ENCODE data around the gene LRRC37A. TPM values are rescaled to one million over a fixed set of nuclear protein-coding genes. Genes with fewer than 3 reads are reported as not detected.
A peak's percentile ranks its signal among the peaks of the same experiment; 100 is the strongest.

LRRC37A gene
- total and polyA plus RNA-seq, 10 of the 15 experiments (the other 5 are each of a cell fraction or from before 2014, with no cell fraction given), result 0.18 to 4.0 (median 2.4) TPM

DNA sequence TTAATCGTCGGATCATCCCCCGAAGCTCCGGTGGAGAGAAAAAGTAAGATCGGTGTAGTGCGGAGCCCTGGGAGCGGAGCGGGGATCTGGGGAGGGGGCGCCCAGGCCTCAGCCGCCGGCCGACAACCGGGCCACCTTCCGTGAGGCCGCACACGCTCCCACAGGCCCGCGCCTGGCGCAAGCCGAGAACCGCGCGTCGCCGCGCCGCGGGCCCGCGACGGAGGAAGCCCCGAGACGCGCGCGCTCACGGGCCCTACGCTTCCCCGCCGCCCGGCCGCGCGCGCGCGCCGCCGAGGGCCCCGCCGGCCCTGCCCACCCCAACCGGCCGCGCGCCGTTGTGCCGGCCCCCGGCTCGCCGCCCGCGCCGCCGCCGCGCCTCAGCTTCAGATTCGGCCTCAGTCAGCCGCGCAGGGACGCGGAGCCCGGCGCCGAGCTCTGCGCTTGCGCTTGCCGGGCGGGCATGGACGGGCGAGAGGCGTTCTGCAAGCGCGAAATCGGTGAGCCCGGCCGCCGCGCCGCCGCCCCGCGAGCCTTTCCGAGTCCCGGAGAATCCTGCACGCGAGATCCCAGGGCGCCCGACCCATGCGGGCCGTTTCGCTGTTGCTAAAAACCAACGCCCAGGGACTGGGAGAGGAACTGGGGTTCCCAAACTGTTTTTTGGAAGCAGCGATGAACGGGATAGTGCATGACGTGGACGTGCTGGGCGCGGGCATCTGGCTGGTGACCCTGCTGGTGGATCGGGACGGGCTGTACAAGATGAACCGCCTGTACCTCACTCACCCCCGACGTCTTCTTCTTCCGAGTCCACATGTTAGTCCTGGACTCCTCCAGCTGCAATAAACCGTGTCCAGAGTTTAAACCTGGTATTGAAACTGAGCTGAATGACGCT lies 28.0 kb upstream of the LRRC37A start (continued):
- 0 out of 2 replicates have a peak, but pooled peaks have one; percentile 42 for TF ChIP-seq POLR2AphosphoS2 (IDR thresholded peaks at IDR 0.05; ENCODE audit: low read depth, low read length)
- TF ChIP-seq SPI1 (IDR thresholded peaks at IDR 0.05; ENCODE audit: borderline replicate concordance, insufficient read depth, low read depth, low read length), result no peak
- TF ChIP-seq, protein P1, sequence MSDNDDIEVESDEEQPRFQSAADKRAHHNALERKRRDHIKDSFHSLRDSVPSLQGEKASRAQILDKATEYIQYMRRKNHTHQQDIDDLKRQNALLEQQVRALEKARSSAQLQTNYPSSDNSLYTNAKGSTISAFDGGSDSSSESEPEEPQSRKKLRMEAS (IDR thresholded peaks at IDR 0.05; ENCODE audit: low read depth, low read length), result peak; percentile 47
- TF ChIP-seq IKZF1 (conservative IDR thresholded peaks at IDR 0.05), result peak; percentile 95
- 0 out of 2 replicates have a peak, but pooled peaks have one; percentile 56 for TF ChIP-seq DPF2 (IDR thresholded peaks at IDR 0.05)
- peak; percentile 45; the same call in 1 of the 2 replicates for TF ChIP-seq CREM (IDR thresholded peaks at IDR 0.05; ENCODE audit: low read depth)
- TF ChIP-seq PAX5 (IDR thresholded peaks at IDR 0.05; ENCODE audit: borderline replicate concordance, low read depth, low read length), result peak; percentile 1; the same call in 1 of the 2 replicates
- TF ChIP-seq CEBPB (IDR thresholded peaks at IDR 0.05; ENCODE audit: borderline replicate concordance in 1 of 2, low read depth in 2 of 2, low read length in 2 of 2), result no peak
- TF ChIP-seq, protein P2, sequence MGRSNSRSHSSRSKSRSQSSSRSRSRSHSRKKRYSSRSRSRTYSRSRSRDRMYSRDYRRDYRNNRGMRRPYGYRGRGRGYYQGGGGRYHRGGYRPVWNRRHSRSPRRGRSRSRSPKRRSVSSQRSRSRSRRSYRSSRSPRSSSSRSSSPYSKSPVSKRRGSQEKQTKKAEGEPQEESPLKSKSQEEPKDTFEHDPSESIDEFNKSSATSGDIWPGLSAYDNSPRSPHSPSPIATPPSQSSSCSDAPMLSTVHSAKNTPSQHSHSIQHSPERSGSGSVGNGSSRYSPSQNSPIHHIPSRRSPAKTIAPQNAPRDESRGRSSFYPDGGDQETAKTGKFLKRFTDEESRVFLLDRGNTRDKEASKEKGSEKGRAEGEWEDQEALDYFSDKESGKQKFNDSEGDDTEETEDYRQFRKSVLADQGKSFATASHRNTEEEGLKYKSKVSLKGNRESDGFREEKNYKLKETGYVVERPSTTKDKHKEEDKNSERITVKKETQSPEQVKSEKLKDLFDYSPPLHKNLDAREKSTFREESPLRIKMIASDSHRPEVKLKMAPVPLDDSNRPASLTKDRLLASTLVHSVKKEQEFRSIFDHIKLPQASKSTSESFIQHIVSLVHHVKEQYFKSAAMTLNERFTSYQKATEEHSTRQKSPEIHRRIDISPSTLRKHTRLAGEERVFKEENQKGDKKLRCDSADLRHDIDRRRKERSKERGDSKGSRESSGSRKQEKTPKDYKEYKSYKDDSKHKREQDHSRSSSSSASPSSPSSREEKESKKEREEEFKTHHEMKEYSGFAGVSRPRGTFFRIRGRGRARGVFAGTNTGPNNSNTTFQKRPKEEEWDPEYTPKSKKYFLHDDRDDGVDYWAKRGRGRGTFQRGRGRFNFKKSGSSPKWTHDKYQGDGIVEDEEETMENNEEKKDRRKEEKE (IDR thresholded peaks at IDR 0.05), result 0 out of 2 replicates have a peak, but pooled peaks have one; percentile 48
- TF ChIP-seq NR2F1 (conservative IDR thresholded peaks at IDR 0.05), result peak; percentile 52
- TF ChIP-seq MTA2 (IDR thresholded peaks at IDR 0.05; ENCODE audit: low read depth), result no peak
- no peak for TF ChIP-seq STAT3 (IDR thresholded peaks at IDR 0.05; ENCODE audit: low read depth, low read length)
- TF ChIP-seq, protein P3, sequence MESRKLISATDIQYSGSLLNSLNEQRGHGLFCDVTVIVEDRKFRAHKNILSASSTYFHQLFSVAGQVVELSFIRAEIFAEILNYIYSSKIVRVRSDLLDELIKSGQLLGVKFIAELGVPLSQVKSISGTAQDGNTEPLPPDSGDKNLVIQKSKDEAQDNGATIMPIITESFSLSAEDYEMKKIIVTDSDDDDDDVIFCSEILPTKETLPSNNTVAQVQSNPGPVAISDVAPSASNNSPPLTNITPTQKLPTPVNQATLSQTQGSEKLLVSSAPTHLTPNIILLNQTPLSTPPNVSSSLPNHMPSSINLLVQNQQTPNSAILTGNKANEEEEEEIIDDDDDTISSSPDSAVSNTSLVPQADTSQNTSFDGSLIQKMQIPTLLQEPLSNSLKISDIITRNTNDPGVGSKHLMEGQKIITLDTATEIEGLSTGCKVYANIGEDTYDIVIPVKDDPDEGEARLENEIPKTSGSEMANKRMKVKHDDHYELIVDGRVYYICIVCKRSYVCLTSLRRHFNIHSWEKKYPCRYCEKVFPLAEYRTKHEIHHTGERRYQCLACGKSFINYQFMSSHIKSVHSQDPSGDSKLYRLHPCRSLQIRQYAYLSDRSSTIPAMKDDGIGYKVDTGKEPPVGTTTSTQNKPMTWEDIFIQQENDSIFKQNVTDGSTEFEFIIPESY (IDR thresholded peaks at IDR 0.05), result no peak
- peak; percentile 65; the same call in 1 of the 2 replicates for TF ChIP-seq BACH1 (IDR thresholded peaks at IDR 0.05; ENCODE audit: borderline replicate concordance)
- peak; percentile 74 for TF ChIP-seq GATAD2B (conservative IDR thresholded peaks at IDR 0.05; ENCODE audit: low read depth)
- no peak for TF ChIP-seq JUNB (IDR thresholded peaks at IDR 0.05)
- no peak for TF ChIP-seq SMAD1 (IDR thresholded peaks at IDR 0.05; ENCODE audit: low read depth, partially characterized antibody)
- no peak for TF ChIP-seq TARDBP (IDR thresholded peaks at IDR 0.05; ENCODE audit: borderline replicate concordance)
- TF ChIP-seq STAT1 (conservative IDR thresholded peaks at IDR 0.05), result 0 out of 2 replicates have a peak, but pooled peaks have one; percentile 10
- TF ChIP-seq SMARCA5 (IDR thresholded peaks at IDR 0.05), result 0 out of 2 replicates have a peak, but pooled peaks have one; percentile 64
- TF ChIP-seq RFX5 (IDR thresholded peaks at IDR 0.05; ENCODE audit: low read depth, low read length), result no peak
- TF ChIP-seq ZNF24 (IDR thresholded peaks at IDR 0.05), result no peak
- no peak for TF ChIP-seq HDAC6 (IDR thresholded peaks at IDR 0.05; ENCODE audit: unreplicated experiment)
- TF ChIP-seq POLR2AphosphoS5 (IDR thresholded peaks at IDR 0.05; ENCODE audit: low read length), result peak; percentile 75; the same call in 1 of the 2 replicates
- TF ChIP-seq, protein P4, sequence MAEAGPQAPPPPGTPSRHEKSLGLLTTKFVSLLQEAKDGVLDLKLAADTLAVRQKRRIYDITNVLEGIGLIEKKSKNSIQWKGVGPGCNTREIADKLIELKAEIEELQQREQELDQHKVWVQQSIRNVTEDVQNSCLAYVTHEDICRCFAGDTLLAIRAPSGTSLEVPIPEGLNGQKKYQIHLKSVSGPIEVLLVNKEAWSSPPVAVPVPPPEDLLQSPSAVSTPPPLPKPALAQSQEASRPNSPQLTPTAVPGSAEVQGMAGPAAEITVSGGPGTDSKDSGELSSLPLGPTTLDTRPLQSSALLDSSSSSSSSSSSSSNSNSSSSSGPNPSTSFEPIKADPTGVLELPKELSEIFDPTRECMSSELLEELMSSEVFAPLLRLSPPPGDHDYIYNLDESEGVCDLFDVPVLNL (IDR thresholded peaks at IDR 0.05; ENCODE audit: low read depth, low read length), result no peak
- 0 out of 2 replicates have a peak, but pooled peaks have one; percentile 56 for TF ChIP-seq ZNF207 (IDR thresholded peaks at IDR 0.05; ENCODE audit: borderline replicate concordance)

Measured in GM12878 (cell line).